VCaP (cell line): ENCODE results near the gene TSHZ2.
A peak's percentile ranks its signal among the peaks of the same experiment; 100 is the strongest.

Experiments
- H3K27ac ChIP-seq: fragments of 450-650 bp; 2 replicates; pipeline ENCODE4 v1.5.1; 2017
- CTCF ChIP-seq: fragments of 450-650 bp; conservative IDR thresholded peaks from 2 replicates; pipeline ENCODE4 v1.5.1; 2017; ENCODE audit warnings: mild to moderate bottlenecking, moderate library complexity

The TSHZ2 gene

GRCh38 chr20:53032478-53032932, 60.3 kb downstream of the TSHZ2 start:
- TF ChIP-seq CTCF = no peak

GRCh38 chr20:53033176-53033575, 61.0 kb downstream of the TSHZ2 start:
- no peak for TF ChIP-seq CTCF
- no peak overlapping the region for H3K27ac ChIP-seq

More at GRCh38 chr20:53032478-53032932, 60.3 kb downstream of the TSHZ2 start:
- no peak overlapping the region for H3K27ac ChIP-seq

GRCh38 chr20:53034899-53035298, 62.7 kb downstream of the TSHZ2 start:
- H3K27ac ChIP-seq = peak overlapping the region; percentile 72
- TF ChIP-seq CTCF = no peak

- H3K27ac ChIP-seq = peak overlapping the region; percentile 18; the same call in 1 of the 2 replicates
- TF ChIP-seq CTCF = no peak
These were observed 64.8 kb downstream of the TSHZ2 start for GRCh38 chr20:53036992-53037391.

- H3K27ac ChIP-seq = peak overlapping the region; percentile 18; the same call in 1 of the 2 replicates
- no peak for TF ChIP-seq CTCF
These were observed 65.5 kb downstream of the TSHZ2 start for GRCh38 chr20:53037621-53038020.

GRCh38 chr20:53038299-53038698, 66.1 kb downstream of the TSHZ2 start:
- TF ChIP-seq CTCF = no peak

GRCh38 chr20:53040693-53041589, 68.8 kb downstream of the TSHZ2 start:
- no peak for TF ChIP-seq CTCF
- H3K27ac ChIP-seq = no peak overlapping the region

More at GRCh38 chr20:53038299-53038698, 66.1 kb downstream of the TSHZ2 start:
- no peak overlapping the region for H3K27ac ChIP-seq
